Muscle layer of duodenum (tissue), 2 donors: ENCODE results near the gene DUSP11.
"Not testable (repeated sequence)": the region's sequence is repeated elsewhere in the genome, so short reads cannot be mapped to it uniquely, and the experiment has no call there.

ENCODE experiments used
- H3K27ac ChIP-seq: one replicate; pipeline ENCODE4 v1.7.0; 2013; ENCODE audit warnings: mild to moderate bottlenecking, low read length
- H3K27me3 ChIP-seq: one replicate; pipeline ENCODE4 v1.7.0; 2013; ENCODE audit warnings: low read depth, mild to moderate bottlenecking, control low read depth, low read length
- H3K36me3 ChIP-seq, 2 donors: one replicate each; pipeline ENCODE4 v1.7.0; 2013; ENCODE audit warnings: low read length in 2 of 2, control low read depth in 1 of 2, mild to moderate bottlenecking in 1 of 2; ENCODE audit not compliant: insufficient read depth in 2 of 2, control insufficient read depth in 1 of 2
- H3K4me1 ChIP-seq, 2 donors: one replicate each; pipeline ENCODE4 v1.7.0; 2013; ENCODE audit warnings: low read length in 2 of 2, mild to moderate bottlenecking in 2 of 2, control low read depth in 1 of 2, moderate library complexity in 1 of 2; ENCODE audit not compliant: insufficient read depth in 2 of 2, control insufficient read depth in 1 of 2
- H3K4me3 ChIP-seq, 2 donors: one replicate each; pipeline ENCODE4 v1.7.0; 2013; ENCODE audit warnings: low read length in 2 of 2, low read depth in 1 of 2, mild to moderate bottlenecking in 1 of 2
- H3K9me3 ChIP-seq, 2 donors: one replicate each; pipeline ENCODE4 v1.7.0; 2013; ENCODE audit warnings: low read length in 2 of 2, control low read depth in 1 of 2, mild to moderate bottlenecking in 1 of 2; ENCODE audit not compliant: control insufficient read depth in 1 of 2
- donor health status: healthy.

The DUSP11 gene

GRCh38 chr2:73821669-73822068, 41.8 kb upstream of the DUSP11 start:
- Histone ChIP-seq H3K9me3 (no peaks in the 10 kb centered on the region), H3K36me3 (no peaks in the 10 kb centered on the region), H3K27ac (no peak overlapping the region), H3K27me3 (no peaks in the 10 kb centered on the region), H3K4me1 (peaks cover 0 to 5% of the 10 kb centered on the region in 2 donors), H3K4me3 (no peak overlapping the region)

- Histone ChIP-seq H3K27ac (no peak overlapping the region), H3K9me3 (no peaks in the 10 kb centered on the region), H3K4me1 (peaks cover 0 to 5% of the 10 kb centered on the region in 2 donors), H3K4me3 (no peak overlapping the region), H3K27me3 (no peaks in the 10 kb centered on the region), H3K36me3 (no peaks in the 10 kb centered on the region)
Measured at GRCh38 chr2:73821227-73821626, 41.3 kb upstream of the DUSP11 start.

DNA sequence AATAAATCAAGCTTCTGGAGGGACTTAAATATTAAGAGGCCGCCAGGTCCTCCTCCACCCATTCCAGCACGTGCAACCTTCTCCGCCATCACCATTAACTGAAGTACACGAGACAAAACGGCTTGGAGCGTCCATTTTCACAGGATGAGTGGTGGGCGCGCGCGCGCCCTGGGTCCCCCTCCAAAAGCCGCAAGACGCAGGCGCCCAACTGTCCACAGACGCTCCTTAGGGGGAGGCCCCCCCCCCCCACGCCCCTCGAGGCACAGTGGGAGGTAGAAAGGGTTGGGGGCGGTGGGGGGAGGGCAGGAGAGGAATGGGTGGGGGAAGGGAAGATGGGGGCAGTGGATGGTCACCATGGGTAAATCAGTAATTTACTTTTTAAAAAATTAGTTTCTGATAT, 38.4 kb upstream of the DUSP11 start:
- H3K27me3 ChIP-seq = no peaks in the 10 kb centered on the region
- H3K27ac ChIP-seq = no peak overlapping the region
- H3K4me1 ChIP-seq = no peaks in the 10 kb centered on the region
- H3K9me3 ChIP-seq = no peaks in the 10 kb centered on the region
- no peak overlapping the region for H3K4me3 ChIP-seq
- no peaks in the 10 kb centered on the region for H3K36me3 ChIP-seq

DNA sequence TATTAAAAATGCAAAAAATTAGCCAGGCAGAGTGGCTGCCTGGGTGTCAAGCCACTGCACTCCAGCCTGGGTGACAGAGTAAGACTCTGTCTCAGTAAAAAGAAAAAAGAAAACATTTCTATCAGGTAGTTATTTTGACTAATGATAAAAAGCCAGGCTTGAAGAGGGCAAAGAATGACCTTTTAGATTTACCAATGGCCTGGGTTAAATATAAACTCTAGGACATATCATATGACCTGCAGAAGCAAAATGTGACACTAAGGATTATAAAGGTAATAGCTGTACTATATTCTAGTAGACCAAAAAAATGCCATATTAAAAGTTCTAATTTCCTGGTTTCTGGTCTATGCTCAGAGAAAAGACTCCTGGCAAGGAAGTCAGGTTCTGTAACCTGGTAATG, 32.7 kb upstream of the DUSP11 start:
- no peaks in the 10 kb centered on the region for H3K4me1 ChIP-seq
- H3K27ac ChIP-seq = no peak overlapping the region
- no peak overlapping the region for H3K4me3 ChIP-seq

GRCh38 chr2:73811878-73812277, 32.0 kb upstream of the DUSP11 start:
- Histone ChIP-seq H3K27ac (no peak overlapping the region), H3K4me3 (no peak overlapping the region), H3K36me3 (no peaks in the 10 kb centered on the region), H3K27me3 (no peaks in the 10 kb centered on the region), H3K4me1 (no peaks in the 10 kb centered on the region), H3K9me3 (no peaks in the 10 kb centered on the region)

More for the DNA sequence above, 32.7 kb upstream of the DUSP11 start:
- H3K27me3 ChIP-seq = no peaks in the 10 kb centered on the region
- H3K9me3 ChIP-seq = no peaks in the 10 kb centered on the region
- no peaks in the 10 kb centered on the region for H3K36me3 ChIP-seq

DNA sequence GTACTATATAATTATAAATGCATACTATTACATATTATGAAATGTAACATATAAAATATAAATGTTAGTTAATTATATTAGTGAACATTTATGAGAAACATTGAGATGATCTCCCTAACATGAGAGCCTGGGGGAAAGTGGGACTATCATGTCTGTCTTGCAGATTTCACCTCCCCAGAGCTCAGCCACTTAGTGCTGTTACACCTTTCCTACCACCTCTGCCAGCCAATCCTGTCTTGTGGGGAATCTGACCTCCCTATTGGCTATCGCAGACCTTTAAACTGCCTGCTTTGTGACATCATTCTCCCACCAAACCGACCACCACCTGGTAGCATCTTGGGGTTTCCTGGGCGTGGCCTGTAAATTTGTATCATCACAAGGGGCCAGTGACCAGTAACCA, 4.0 kb upstream of the DUSP11 start, which contains the start of gene C2orf78:
TSS of gene C2orf78 (plus strand) at position 301 of the 400 bp plus-strand sequence. CDS start 127 bp downstream, outside the sequence.
- H3K27me3 ChIP-seq, H3K27ac ChIP-seq, H3K4me3 ChIP-seq, H3K36me3 ChIP-seq, H3K9me3 ChIP-seq, H3K4me1 ChIP-seq: not testable (repeated sequence)

DNA sequence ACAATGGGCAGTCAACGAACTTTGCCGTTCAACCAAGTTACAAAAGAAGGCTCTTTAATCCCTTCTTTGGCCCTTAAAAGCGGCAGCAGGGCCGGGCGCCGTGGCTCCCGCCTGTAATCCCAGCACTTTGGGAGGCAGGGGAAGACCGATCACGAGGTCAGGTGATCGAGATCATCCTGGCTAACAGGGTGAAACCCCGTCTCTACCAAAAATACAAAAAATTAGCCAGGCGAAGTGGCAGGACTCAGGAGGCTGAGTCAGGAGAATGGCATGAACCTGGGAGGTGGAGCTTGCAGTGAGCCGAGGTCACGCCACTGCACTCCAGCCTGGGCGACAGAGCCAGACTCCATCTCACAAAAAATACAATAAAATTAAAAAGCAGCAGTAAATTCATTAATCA, 3.5 kb upstream of the DUSP11 start:
- not testable (repeated sequence) for H3K9me3 ChIP-seq, H3K27ac ChIP-seq, H3K36me3 ChIP-seq, H3K4me3 ChIP-seq, H3K27me3 ChIP-seq
- H3K4me1 ChIP-seq = peaks cover 3 to 11% of the 10 kb centered on the region in 2 donors

GRCh38 chr2:73780237-73780582, 307 bp upstream of the DUSP11 start:
- H3K9me3 ChIP-seq = no peaks in the 10 kb centered on the region
- peaks cover 10 to 11% of the 10 kb centered on the region in 2 donors for H3K36me3 ChIP-seq
- peaks cover 11 to 20% of the 10 kb centered on the region in 2 donors for H3K4me1 ChIP-seq
- H3K27me3 ChIP-seq = no peaks in the 10 kb centered on the region
- peak overlapping the region; percentile 98 to 100 for H3K4me3 ChIP-seq
- H3K27ac ChIP-seq = peak overlapping the region; percentile 97

GRCh38 chr2:73778867-73779466, 936 bp downstream of the DUSP11 start:
- H3K27ac ChIP-seq = peak overlapping the region; percentile 97
- peaks cover 17 to 22% of the 10 kb centered on the region in 2 donors for H3K36me3 ChIP-seq
- H3K27me3 ChIP-seq, H3K9me3 ChIP-seq: not testable (repeated sequence)
- H3K4me1 ChIP-seq = peaks cover 11 to 20% of the 10 kb centered on the region in 2 donors
- H3K4me3 ChIP-seq = peak overlapping the region; percentile 98 to 100

- Histone ChIP-seq H3K27ac (no peak overlapping the region), H3K4me1 (peaks cover 11 to 20% of the 10 kb centered on the region in 2 donors), H3K9me3 (no peaks in the 10 kb centered on the region), H3K27me3 (no peaks in the 10 kb centered on the region), H3K36me3 (peaks cover 28 to 39% of the 10 kb centered on the region in 2 donors), H3K4me3 (no peak overlapping the region)
Measured at GRCh38 chr2:73776869-73777519, 2.9 kb downstream of the DUSP11 start.

- Histone ChIP-seq H3K36me3 (peaks cover 31 to 40% of the 10 kb centered on the region in 2 donors), H3K9me3 (no peaks in the 10 kb centered on the region), H3K4me3 (no peak overlapping the region), H3K4me1 (peaks cover 11 to 20% of the 10 kb centered on the region in 2 donors), H3K27me3 (no peaks in the 10 kb centered on the region), H3K27ac (no peak overlapping the region)
Measured at GRCh38 chr2:73776381-73776780, 3.5 kb downstream of the DUSP11 start.

GRCh38 chr2:73772819-73773218, 7.1 kb downstream of the DUSP11 start:
- peaks cover 57 to 60% of the 10 kb centered on the region in 2 donors for H3K36me3 ChIP-seq
- H3K9me3 ChIP-seq = no peaks in the 10 kb centered on the region
- H3K4me3 ChIP-seq = no peak overlapping the region
- H3K27ac ChIP-seq = no peak overlapping the region
- peaks cover 5% of the 10 kb centered on the region in 2 donors for H3K4me1 ChIP-seq
- H3K27me3 ChIP-seq = no peaks in the 10 kb centered on the region
